T47D (cell line): ENCODE results near the gene DUSP5.

Source experiments
- DNase-seq, 2 experiments: peaks; one replicate each; pipeline versions ENCODE4 v3.0.0 to v3.0.0-alpha.2; 2011 to 2012; ENCODE audit warnings: low read depth in 1 of 2, low spot score in 1 of 2
- JUND ChIP-seq: IDR thresholded peaks from 2 replicates; pipeline ENCODE4 v1.6.1; 2012; ENCODE audit warnings: low read depth
- in situ Hi-C: cut with HindIII; loops from 2 replicates; pipeline ENCODE4 v1.10.0; 2016; ENCODE audit warnings: low sequenced_read_pairs, low pct_unique_long_range_greater_than_20kb

The DUSP5 gene

DNA sequence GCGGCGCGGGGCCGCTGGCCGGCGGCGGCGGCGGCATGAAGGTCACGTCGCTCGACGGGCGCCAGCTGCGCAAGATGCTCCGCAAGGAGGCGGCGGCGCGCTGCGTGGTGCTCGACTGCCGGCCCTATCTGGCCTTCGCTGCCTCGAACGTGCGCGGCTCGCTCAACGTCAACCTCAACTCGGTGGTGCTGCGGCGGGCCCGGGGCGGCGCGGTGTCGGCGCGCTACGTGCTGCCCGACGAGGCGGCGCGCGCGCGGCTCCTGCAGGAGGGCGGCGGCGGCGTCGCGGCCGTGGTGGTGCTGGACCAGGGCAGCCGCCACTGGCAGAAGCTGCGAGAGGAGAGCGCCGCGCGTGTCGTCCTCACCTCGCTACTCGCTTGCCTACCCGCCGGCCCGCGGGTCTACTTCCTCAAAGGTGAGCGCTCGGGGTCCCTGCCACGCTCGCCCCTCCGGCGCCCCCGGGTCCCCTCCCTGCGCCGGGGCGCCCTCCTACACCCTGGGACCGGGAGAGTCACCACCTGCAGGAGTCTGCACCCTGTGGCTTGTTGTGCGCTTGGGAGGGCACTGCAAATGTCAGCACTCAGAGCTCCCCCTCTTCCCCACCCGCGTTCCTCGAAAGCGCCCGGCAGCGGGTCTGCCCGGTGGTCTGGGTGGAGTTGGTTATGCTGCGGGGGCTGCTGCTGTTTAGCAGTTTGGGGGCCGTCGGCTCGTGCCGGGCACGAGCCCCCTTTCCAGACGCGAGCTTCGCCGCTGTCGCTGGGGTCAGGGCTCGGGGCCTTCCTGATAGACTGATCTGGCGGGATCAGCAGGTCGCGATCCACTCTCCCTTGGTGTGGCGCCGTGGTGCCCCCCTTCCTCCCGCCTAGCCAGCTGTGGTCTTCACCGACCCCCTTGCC is 627 bp downstream of the DUSP5 start:
- DNase-seq, result peak in 1 of 2 experiments; percentile 56
- no peak for TF ChIP-seq JUND
- in situ Hi-C loops, result no loop called here

DNA sequence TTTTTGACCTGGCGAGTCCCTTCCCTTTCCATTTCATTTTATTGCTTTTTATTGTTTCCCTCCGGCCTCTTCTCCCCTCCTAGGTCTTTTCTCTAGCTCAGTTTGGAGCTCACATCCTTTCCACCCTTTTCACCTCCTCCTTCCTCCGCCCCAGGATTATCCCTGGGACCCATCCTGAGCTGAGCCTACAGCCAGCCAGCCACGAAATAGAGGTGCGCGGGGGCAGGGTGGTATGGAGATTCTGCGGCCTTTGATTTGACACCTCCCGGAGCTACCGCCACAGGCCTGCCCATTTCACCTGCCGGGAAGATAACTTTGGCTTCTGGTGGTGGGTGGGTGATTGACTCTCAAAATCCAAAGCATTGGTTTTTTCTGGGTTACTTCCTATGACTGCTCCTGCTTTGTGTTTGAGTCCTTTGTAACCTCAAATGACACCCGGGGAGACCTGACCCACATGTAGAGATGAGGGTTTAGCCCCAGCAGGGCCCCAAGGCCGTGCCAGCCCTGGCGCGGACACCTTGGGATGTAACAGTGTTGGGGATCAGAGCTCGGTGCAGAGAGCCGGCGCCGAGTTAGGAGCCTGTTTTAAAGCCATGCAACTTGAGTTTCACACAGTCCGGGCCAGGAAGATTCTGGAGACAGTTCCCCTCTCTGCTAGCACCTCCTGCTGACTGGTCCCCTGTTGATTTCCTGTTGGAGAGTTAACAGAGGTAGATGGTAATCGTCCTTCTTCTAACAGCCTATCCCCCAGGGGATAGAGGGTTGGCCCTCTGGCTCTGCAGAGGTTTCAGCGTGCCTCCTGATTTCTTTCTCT is 1.5 kb downstream of the DUSP5 start:
- in situ Hi-C loops, result no loop called here
- DNase-seq, result peak; percentile 42 to 80

DNA sequence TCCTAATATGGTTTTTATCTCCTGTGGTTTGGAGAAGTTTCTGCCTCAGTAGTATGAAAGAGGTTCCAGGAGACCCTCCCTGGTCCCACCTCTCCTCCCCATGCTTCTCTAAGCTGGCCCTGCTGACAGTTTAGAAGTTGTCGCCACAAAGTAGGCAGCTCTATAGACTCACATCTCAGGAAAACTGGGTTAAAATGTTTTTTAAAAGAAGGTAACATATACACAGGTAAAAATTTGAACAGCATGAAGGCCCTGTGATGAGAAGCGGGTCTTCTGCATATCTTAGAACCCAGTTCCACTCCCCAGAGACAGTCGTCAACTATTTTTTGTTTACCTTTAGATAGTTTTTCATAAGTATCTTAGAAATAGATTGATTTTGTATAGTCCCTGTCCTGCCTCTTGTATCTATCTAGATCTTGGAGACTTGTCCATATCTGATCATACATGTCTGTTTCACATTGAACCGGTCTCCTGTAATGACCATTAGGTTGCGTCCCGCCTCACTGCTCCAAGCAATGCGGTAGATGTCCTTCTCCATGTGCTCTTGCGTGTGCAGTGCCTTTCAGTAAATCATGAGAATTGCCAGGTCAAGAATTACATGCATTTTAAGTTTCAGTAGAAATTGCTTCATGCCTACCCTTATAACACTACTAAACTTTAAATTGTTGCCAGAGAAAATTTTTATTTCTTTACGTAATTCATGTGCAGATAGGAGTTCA is 2.2 kb downstream of the DUSP5 start:
- no peak for DNase-seq
- in situ Hi-C loops, result no loop called here
- TF ChIP-seq JUND, result no peak

More for the DNA sequence above, 1.5 kb downstream of the DUSP5 start:
- no peak for TF ChIP-seq JUND

DNA sequence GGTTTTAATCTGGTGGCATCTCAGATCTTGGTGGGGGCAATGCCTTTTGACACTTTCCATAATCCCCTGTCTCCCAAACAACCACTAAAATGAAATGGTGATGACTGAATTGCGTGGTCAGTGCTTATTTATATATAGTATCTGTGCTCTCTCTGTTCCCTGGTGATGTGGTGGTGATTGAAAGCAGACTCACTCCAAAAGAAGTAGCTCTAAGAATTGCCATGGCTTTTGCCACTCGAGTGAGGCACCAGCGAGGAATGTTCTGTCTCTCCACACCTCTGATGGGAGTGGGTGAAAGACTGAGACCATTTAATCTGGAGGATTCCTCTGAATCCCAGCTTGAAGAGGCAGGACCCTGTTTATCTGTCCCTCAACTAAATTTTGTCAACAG is 2.8 kb downstream of the DUSP5 start:
- no peak for TF ChIP-seq JUND
- in situ Hi-C loops, result no loop called here

DNA sequence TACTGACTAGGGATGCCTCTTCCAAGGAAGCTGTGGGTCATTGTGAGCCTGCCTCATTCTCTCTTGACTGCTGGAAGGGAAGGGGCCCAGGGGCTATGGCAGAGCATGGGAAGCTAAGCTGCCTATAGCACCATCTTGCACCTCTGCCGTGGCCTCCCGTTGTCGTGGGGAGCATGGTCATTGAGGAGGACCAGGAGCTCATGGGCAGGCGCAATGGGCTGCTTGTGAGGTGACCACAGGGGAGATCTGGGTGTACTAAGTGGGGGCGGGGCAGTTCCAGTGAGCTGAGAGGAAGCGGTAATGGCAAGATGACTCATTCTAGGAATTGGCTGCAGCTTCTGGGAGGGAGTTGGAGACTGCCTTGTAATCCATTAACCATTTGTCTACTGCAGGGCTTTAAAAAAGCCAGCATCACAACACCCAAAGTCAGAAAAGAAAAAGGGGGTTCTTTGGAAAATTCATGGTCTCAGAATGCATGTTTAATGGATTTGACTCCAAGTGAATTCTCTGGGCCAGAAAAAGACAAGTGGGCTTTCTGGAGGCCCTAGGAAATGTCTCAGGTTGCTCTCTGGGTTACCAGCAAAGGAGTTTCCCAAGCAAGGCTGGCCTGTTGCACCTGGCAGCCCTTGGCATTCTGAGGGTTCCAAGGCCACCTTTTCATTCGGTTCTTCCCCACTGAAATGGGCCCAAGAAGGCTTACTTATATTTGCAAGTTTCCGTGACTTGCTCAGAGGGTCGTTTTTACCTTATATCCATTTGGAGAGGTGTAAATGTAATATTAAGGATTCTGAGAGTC is 3.6 kb downstream of the DUSP5 start:
- TF ChIP-seq JUND, result no peak
- peak; percentile 33 to 61 for DNase-seq
- in situ Hi-C loops, result no loop called here

More for the DNA sequence above, 2.8 kb downstream of the DUSP5 start:
- DNase-seq, result no peak

DNA sequence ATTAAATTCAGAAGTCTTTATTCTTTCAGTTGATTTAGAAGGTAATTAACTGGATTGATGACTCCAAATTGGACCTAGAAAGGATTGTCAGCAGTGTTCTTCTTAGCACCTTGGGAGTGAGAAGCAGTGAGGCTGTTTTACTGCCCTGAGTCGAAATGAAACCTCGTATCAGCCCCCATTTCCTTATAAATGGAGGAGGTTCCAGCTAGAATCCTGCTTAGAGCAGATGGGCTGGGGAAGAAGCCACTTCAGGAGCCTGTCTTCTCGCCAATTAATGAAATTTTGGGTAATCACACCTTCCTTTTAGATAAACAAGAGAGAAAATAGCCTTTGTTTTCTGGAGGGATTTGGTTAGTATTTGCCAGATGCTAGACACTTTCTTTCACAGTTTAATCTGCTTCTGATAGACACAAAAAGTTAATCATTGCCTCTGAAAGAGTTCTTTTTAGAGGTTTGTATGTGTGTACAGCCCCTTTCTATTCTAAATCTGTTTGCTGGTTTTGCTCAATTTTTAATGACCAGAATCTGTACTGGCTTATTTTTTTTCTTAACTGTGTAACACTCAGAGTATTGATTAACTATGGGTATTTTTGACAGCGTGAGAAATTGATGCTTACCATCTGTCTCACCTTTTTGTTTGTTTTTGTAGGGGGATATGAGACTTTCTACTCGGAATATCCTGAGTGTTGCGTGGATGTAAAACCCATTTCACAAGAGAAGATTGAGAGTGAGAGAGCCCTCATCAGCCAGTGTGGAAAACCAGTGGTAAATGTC is 4.6 kb downstream of the DUSP5 start:
- TF ChIP-seq JUND, result no peak
- in situ Hi-C loops, result no loop called here
- no peak for DNase-seq

DNA sequence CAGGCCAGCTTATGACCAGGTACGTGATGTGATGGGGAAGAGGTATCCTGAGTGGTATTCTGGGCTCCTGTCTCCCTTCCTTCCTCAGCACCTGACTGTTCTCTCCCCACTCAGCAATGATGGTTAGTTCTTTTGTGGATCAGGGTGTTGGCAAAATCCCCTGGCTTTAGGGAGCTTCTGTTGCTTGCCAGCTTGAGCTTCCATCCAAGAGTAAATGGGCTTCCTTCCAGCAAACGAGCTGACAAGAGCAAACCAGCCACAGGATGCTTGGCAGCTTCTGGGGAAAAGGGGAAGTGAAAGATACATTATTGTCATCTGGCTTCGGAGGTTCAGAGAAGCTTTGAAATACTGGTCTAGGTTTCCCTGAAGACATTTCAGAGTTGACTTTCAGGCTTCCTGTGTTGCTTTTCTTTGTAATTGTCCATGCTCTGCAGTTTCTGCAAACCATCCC is 5.2 kb downstream of the DUSP5 start:
- no peak for TF ChIP-seq JUND
- in situ Hi-C loops, result no loop called here
- no peak for DNase-seq

DNA sequence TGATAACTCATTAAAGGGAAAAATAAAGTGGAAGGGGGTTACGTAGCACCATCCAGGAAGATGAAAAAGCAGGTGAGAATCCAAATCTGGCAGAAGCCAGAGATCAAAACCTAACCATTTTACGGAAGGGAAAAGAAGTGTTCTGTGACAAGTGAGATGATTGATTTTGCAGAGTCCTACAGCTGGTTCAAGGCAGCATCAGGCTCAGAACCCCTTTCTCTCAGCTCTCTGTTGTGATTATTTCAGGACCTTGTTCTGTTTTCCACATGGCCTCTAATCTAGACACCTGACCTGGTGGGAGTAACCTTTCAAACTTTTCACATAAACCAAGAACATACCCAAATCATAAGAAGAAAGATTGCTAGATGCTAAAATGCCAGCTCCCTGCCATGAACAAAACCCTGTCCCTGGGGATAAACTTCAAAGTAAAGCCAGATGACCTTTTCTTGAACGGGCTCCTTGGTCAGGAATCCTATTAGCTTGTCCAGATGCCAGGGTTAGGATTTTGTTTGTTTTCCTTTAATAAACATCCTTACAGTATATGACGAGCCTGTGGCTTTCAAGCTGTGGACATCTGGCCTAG is 5.9 kb downstream of the DUSP5 start:
- no peak for TF ChIP-seq JUND
- in situ Hi-C loops, result no loop called here

DNA sequence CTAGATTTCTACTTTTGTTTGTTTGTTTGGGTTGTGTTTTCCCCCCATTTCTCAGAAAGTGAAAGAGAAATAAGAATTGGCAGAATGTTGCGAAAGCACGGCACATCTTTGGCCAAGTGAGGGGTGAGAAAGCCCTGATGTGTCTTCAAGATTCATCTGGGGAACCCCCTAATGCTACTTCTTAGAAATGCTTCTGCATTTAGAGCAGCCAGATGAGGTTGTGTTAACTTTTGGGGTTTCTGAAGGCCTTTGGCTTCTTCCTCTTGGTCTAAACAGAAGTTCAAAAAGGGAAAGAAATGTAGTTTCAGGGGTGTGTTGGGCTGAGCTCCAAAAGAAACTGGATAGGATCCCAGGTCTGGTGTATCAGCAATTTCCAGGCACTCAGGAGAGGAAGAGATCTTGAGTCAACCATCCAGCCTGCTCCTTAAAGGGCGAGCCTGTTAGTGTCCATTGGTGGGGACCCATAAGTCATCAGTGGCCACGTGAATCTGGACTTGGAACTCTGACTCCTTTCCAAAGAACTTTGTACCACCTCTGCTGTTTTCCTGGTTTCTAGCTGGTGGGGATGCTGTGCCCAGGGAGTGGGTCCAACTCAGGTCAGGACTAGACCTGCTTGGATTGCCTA is 6.5 kb downstream of the DUSP5 start:
- no peak for DNase-seq
- in situ Hi-C loops, result no loop called here
- no peak for TF ChIP-seq JUND

More for the DNA sequence above, 5.9 kb downstream of the DUSP5 start:
- DNase-seq, result no peak

DNA sequence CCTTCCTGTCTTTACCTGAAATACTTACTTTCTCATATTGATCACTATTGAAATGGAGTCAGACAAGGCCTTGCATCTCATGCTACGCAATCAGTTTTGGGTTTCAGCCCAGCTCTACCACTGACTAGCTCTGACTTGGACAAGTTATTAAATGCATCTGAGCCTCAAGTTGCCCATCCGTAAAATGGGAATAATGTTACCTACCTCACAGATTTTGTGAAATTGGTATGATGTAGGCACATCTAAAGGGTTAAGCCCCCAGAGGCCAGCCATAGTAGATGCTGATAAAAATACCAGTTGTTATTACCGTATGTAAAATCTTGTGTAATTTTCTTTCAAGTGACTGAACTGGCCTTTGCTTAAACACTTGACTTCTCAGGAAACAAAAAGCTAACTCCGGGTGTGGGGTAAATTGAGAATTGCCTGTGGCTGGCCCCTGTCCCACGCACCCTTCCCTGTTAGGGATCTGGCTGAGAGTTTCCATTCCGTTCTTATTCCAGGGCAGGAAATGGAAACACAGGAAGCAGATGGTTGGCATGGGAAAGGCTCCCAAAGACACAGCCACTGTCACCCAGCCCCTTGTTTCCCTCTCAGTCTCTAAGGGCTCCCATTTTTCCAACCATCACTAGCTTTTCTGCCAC is 7.5 kb downstream of the DUSP5 start:
- no peak for DNase-seq
- in situ Hi-C loops, result no loop called here
- TF ChIP-seq JUND, result no peak

DNA sequence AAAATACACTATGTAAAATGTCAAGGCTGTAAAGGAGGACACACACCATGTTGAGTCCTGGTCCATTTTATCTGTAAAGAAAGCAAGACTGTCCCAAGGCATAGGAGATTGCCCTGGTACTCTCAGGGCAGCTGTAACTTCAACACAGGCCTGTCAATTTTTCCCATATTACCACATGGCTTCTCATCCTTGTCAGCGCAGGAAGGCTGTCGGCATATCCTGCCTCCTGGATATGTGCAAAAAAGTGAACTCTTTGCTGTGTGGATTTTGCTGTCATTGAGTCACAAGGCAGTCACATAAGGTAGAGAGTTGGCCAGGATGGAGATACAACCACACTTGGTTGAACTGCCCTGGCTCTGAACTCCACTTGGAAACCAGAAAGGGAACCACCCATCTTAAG is 8.7 kb downstream of the DUSP5 start:
- in situ Hi-C loops, result no loop called here
- no peak for TF ChIP-seq JUND
- no peak for DNase-seq
